ENCODE data around the gene GAB2.

The GAB2 gene

DNA sequence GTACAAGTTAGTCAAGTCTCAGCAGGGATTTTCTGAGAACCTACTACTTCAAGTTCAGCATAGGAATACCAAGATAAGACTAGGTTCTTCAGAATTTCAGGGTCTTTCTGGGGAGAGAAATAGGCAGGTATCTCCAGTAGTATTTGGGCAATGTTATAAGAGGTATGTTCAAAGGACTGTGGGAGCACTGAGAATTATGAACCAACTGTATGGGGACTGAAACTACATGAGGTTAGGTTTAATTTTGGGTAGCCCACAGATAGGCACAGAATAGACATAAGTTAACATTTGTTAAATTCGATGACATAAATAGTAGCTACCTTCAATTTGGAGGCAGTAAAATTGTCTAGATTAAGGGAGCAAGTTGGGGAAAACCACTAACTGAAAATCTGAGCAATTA lies 9.2 kb upstream of the GAB2 start:
- no peak for DNase-seq

DNA sequence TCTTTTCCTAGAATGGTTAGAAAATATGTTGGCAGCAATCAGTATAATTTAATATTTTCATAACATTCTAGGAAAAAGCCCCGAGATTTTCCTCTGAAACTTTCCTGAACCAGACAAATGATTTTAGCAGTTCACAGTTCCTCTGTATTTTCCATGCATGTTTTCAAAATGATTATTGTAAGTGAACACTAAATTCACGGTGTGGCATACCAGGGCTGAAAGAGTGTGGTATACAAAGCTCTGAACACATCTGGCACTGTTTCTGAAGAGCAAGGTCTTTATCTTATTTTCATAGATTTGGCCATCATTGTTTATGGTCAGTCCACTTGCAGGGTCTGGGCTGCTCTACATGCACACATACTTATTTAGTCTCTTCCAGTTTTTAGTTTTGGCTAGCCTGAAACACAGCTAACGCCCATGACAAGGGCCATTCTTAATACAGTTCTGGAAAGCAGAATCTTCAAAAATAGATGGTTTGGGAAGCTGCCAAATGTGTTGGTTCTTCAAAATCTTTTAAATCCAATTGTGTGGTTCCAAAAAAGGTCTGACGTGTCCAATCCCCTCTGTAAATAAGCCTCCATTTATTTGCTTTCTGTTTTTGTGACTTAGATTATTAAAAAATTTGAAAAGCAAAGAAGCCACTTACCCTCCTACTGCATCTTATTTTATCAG lies 7.9 kb upstream of the GAB2 start:
- no peak for DNase-seq

DNA sequence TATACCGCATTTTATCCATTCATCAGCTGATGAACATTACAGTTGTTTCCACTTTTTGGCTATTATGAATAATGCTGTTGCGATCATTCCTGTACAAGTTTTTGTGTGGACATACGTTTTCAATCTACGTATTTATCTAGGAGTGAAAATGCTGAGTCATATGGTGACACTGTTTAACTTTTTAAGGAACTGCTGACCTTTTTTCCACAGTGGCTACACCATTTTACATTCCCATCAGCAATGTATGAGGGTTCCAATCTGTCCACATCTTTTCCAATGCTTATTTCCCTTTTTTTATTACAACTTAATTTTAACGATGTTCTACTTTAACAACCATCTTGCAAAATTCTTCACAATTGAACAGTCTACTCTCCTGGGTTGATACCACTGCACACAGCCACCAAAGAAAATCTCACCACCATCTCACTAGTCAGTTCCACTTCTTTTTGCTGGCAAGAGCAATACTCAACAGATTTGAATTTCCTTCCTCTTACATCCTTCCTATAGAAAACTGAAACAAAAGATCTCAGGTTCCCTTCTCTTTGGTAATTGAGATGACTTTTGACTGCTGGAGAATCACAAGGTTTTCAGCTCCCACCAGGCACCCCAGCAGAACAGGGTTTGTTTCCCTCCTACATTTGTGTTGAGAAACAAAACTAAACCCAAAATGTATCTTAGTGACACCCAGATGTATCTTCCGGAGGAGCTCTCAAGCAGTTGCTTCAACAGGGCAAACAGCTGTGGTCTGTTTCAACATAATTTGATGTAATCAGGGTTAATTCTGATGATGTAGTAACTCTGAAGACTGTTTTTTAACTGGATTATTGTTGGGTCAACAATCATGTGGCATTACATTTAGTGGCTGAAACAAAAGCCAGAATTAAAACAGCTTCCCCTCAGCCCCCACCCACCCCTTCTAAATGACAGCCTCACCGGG lies 7.0 kb upstream of the GAB2 start:
- DNase-seq = no peak

DNA sequence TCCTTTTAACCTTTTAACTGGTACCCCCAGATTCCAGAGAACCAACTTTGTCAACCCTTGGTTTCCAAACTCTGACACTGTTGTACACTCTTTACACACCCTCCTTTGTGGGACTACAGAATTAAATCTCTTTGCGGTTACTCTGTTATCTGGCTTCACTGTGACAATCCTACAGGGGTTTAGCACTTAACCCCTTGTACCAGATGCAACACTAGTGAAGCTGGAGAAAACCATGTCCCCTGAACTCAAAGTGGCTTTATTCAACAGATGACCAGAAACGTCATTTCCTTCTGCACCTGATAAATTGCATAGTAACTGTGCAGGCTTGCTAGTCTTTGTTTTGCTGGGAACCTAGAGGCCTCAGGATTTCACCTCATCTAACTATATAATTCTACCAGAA lies 5.6 kb upstream of the GAB2 start:
- DNase-seq = no peak

DNA sequence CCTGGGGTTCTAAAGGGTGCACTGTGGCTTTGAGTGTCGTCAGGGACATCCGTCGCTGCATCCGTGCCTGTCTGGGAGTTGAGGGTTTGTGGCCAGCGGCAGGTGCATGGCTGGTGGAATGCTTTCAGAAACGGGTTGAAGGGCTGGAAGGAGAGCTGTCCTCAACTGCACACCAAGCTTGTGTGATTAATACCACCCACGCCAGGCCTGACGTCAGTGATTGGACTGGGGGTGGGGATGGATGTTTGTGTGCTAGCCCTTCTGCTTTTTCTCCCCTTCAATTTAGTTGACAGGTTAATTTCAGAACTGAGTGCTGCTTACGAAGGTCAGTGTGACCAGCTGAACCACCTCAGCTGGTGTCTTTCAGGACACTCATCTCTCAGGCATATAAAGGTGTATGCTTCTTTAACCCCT lies 3.2 kb upstream of the GAB2 start:
- DNase-seq = no peak

DNA sequence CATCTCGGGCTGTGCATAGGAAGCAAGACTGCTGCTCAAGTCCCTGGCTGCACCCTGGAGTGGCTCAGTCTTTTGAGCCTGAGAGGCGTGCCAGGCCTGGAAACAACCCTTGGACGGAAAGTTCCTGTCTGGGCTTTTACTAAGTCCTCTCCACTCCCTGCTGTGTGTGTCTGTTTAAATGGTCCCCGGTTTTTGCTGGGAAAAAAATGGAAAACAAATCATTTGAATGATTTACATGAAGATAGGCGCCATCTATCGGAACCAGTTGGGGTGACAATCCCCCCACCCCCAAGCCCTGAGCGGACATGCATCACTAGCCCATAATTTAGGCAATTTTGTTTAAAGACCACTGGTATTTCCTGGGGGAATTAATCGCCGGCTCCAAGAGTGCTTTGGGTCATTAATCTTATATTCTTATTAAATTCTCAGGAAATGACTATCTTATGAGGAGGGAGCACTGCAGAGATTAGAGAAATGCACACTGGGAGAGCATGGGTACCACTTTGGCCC lies 2.7 kb upstream of the GAB2 start:
- no peak for DNase-seq

DNA sequence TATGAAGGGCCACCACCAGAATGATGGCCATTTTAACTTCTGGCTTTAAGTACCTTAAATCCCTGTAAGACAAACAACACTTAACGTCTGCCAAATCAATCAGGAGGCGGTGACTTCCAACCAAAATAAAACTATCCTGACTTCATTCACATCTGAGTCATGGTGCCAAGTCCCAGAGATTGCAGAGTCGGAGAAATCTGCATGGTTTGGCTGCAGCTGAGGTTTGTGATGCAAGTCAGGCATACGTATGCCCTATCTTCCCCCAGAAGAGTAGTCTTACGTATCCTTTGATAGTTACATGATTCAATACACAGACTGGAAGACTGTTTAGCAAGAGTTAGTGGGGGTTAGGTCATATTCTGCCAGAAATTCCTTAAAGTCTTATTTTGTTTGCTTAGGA lies 1.7 kb upstream of the GAB2 start:
- DNase-seq = no peak

DNA sequence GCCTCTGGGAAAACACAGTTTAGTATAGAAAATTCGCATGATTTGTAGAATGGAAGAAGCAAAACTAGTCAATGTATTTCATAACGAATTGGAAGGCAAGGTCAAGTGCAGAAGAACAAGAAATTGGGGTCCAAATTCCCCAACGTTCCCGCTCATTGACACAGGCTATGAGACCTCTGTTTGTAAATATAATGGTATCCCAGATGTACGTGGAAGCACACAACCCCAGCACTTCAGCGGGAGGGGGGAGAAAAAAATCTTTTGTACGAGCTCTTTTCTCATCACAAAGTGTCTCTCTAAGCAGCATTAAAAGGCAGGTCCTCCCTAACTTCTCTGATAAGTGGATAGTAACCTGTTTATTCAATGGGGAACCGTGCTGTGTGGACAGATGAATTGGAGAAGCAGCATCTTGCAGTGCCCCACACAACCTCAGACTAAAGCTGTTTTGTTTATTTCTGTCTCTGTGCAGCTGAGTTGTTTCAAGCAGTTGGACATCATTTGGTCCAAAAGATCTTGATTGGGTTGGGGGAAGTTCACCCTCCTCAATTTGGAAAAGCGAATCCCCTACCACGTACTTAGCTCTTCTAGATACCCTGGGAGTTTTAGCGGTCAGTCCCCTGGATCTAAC lies 1.1 kb upstream of the GAB2 start:
- DNase-seq = no peak

DNA sequence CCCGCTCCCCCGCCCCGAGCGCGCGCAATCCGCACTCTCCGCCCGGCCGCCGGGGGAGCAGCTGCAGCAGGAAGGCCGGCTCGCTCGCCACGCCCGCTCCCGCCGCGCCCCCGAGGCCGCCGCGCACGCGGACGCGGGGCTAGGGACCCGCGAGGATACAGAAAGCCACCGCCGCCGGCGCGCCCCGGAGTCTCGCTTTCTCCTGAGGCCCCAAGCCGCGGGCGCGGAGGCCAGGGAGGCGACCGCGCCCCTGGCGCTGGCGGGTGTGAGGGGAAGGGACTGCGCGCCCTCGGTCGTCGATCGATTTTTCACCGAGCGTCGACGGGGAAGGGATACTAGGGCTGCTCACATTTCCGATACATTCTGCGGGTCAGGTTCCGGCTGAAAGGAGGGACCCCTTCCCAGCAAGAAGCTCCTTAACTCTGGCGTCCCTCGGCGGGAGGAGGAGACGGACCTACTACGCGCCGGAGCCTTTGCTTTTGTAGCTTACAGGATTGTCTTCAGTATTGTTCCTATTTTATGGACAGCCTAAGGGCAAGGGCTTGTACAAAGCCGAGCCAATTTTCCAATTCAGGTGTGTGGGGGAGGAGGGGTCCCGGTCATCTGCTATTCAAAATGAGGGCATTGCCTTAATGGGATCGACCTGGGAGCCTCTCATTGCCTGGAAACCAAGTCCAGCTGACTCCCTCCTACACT lies 416 bp upstream of the GAB2 start:
- DNase-seq = peak; percentile 92

DNA sequence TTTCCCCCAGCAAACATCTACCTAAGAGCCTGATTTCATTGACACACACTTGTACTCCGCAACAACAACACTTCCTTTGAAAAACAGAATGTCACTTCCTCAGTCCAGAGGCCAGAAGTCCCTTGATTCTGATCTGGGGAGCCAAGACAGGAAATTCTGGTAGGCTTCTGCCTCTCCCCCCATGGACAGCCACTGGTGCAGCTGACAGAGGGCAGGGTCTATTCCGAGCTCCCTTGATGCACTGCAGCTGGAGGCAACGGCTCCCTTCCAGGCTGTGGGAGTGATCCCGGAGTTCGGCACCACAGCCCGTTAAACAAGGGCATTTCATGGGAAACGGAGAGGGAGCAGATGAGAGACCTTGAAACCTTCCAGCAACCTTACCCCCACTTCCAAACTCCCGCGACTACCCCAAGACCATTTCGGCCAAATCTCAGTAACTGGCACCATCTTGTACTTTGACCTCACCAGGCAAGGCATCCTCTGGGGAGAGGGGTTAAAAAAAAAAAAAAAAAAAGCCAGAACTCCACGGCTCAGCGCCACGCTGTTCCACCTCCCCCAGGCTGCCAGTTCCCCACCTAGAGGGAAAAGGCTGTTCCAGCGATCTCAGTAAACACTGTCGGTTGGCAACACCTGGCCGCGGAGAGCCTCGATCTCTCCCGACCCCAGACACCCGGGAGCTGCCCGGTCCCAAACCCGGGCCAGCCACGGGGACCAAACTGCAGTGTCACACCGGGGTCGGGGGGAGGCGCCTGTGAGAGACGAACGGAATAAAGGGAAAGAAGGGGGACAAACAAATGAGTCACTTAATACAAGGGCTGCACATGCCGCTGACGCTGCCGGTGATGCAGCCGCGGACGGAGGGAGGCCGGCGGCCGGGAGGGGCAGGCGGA lies 1.1 kb downstream of the GAB2 start:
- peak; percentile 75 for DNase-seq

DNA sequence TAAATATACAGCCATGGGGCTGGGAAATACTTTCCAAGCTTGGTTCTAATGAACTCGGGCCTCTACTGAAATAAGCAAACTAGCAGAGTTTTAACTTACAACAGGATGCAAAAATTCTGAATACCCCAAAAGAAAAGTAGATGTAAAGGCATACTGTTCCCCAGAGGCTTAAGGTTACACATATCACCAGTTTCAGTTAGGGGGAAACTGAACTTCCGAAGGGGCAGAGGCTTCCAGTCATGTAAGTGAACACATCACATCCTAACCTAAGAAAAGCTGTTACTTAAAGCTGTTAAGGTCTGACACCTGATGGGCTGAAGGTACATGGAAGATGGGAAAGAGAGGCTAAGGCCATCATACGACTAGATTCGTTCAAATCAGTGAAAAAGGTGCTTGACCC lies 2.3 kb downstream of the GAB2 start:
- DNase-seq = no peak

DNA sequence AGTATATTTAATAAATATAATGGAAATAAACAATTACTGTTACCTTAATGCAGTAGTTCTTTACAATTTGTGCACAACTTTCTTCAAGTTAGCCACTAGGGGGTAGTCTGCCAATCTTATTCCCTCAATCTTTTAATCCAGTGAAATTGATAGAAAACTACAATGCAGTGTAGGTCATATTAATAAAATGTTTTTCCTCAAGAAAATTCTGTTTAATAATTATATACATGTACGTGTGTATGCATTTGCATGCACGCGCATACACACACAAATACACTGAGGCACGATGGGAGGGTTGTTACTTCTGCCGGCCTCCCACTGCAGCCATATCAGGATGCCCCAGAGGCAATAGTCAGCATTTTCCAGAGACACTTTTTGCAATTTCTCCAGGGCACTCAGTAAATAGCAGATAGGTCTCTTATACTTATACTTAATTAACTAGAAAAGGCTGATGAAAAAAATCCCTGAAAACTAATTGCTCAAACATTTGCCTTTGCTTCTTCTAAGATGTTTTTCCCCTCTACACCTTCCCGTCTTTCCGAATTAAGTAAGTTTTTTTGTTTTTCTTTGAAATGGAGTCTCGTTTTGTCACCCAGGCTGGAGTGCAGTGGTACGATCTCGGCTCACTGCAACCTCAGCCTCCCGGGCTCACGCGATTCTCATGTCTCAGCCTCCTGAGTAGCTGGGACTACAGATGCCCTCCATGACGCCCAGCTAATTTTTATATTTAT lies 3.1 kb downstream of the GAB2 start:
- DNase-seq = no peak

DNA sequence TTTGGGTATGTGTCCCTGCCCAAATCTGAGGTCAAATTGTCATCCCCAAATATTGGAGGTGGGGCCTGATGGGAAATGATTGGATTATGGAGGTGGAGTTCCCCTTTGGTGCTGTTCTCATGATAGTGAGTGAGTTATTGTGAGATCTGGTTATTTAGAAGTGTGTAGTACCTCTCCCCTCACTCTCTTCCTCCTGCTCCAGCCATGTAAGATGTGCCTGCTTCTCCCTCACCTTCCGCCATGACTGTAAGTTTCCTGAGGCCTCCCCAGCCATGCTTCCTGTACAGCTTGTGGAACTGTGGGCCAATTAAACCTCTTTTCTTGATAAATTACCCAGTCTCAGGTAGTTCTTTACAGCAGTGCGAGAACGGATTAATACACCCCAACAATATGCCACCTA lies 9.0 kb downstream of the GAB2 start:
- no peak for DNase-seq

DNA sequence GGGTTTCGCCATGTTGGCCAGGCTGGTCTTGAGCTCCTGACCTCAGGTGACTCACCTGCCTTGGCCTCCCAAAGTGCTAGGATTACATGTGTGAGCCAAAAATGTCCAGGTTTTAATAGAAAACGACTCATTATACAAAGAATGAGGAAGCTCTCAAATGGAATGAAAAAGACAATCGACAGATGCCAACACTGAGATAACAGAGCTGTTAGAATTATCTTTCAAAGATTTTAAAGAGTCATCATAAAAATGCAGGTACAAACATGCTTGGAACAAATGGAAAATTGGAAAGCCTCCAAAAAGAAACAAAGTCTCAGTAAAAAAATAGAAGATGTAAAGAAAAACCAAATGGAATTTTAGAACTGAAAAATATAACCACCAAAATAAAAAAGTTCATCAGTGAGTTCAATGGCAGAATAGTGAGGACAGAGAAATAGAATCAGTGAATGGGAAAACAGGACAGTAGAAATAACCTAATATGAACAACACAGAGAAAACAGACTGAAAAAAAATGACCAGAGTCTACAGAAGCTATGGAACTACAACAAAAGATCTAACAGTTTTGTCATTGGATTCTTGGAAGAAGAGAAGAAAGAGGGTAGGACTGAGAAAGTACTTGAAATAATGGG lies 10.9 kb downstream of the GAB2 start:
- no peak for DNase-seq

DNA sequence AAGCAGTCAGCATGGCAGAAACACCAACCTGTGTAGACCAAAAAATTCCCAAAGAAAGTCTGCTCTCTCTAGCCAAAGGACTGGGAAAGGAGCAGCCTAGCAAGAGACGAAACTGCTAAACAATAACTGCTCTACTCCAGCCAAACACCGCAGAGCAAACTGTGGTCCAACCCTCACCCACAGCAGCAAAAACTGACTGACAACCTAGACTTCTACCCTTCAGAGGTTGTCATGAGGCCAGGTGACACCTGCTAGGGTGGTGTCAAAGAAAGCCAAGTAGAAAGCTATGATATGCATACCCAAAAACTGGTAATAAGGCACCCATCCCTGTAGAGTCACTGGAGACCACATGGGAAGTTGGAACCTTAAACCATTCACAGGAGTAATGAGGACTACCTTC lies 11.8 kb downstream of the GAB2 start:
- DNase-seq = no peak

DNA sequence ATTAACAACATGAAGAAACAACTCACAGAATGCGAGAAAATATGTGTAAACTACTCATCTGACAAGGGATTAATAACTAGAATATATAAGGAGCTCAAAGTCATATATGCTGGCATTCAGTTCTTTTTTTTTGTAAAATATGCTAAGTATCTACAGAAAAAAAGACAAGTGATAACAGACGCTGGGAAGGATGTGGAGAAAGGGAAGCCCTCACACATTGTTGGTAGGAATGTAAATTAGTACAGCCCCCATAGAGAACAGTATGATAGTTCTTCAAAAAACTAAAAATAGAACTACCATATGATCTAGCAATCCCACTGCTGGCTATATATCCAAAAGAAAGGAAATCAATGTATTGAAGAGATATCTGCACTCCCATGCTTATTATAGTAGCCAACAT lies 13.8 kb downstream of the GAB2 start:
- DNase-seq = no peak

DNA sequence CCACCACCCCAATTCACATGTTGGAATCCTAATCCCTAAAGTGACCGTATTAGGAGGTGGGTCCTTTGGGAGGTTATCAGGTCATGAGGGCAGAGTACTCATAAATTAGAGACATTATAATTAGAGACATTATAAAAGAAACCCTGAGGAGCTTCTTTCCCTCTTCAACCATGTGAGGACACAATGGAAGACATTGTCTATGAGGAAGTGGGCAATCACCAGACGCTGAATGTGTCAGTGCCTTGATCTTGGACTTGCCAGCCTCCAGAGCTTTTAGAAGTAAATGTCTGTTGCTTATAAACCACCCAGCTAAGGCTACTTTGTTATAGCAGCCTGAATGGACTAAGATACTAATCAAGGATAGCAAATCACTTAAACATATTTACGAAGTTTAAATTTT lies 14.8 kb downstream of the GAB2 start:
- no peak for DNase-seq

DNA sequence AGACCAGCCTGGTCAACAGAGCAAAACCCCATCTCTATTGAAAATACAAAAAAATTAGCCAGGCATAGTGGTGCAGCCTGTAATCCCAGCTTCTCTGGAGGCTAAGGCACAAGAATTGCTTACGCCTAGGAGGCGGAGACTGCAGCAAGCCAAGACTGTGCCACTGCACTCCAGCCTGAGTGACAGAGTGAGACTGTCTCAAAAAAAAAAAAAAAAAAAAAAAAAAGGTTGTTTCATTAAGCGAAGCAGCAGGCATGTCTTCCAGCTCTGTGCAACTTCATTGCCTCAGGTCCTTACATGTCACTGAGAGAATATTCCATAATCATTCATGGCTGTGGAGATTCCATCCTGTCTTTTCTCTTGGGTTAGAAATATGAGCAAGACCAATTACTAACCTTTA lies 16.9 kb downstream of the GAB2 start:
- no peak for DNase-seq

DNA sequence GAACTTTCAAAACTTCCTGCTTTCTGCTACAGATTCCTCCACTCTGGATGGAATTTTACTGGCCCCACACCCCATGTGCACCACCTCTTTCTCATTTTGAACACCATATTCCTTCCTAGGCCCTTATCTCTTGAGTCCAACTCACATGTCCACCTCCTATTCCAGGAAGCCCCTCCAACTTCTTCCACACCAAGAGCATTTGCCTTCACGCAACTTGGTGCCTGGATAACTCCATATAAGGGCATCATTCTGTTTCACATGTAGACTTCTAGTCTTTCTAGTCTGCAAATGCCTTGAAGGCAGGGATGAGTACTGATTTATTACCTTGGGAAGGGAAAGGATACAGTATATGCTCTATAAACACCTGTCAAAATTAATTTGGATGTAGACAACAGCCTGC lies 17.5 kb downstream of the GAB2 start:
- no peak for DNase-seq

DNA sequence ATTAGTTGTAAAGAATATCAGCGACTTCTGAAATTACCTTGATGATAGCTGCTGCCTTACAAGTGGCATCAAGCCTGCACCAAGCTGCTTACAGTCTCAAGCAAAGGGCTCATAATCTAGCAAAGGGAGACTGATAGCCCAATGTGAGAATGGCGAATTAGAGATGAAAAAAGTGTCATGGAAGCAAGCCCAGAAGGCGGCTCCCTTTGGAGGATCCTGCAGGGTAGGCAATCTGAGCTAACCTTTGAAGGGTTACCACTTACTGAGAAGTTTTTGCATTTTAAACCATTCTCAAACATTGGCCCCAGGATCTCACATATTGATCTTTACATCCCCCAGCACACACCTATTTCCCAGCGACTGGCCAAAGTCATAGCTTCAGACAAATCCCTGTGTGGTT lies 18.5 kb downstream of the GAB2 start:
- no peak for DNase-seq

DNA sequence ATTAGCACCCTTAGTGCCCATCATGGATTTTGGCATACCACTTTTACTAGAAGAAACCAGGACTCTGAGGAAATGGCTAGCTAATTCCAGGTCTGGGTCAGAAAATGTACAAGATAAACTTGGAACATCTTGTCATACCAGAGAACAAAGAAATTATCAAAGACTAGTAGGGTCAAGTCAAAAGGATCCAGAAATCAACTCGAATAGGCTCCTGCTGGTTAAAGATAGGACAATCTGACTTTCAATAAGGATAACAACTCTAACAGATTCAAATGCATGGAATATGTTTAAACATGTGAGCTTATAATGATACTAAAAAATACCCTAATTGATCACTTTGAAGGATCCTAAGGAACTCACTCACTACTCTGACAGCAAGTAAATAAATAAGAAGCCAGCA lies 18.9 kb downstream of the GAB2 start:
- no peak for DNase-seq
